Ovary (tissue), 3 donors: ENCODE data around the gene FAM124B.

Experiments used
- CTCF ChIP-seq, 3 donors: fragments of 450-650 bp in 2 of 3; fragments of 200-600 bp in 1 of 3; IDR thresholded peaks; one replicate each; pipeline versions ENCODE4 v1.5.1 to v1.8.0; 2016 to 2022; ENCODE audit warnings: antibody characterized with exemption in 3 of 3, mild to moderate bottlenecking in 1 of 3
- POLR2A ChIP-seq: fragments of 450-650 bp; IDR thresholded peaks from one replicate; pipeline ENCODE4 v1.6.1; 2017; ENCODE audit warnings: antibody characterized with exemption, mild to moderate bottlenecking, moderate library complexity
- donor health status: DM: no; HTN: no; CAD: no.

DNA sequence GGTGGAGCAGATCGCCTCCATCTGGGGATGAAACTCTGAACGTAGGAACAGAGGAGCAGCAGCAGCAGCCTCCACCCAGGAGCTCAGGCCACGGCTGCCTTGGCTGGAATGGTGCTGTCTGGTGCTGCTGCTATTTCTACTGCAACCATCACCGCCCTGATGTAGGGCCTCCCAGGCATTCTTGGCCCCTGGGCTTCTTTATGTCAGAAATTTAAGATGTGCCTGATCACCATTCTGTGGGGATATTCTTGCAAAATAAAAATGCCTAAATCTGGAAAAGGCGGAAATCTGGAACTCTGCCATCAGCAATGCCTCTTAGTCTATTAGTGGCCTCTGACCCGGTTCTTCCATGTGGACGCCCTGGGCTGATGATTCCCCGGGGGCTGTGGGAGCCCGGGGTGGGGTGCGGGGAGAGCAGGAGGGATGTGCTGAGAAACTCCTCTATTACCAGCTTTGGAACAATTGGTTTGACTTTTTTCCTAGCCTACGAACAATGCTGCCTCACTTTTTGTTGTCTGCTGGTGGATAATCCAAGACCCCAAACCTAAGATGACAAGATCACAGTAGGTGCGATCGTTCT lies 47.2 kb downstream of the FAM124B start:
- no peak for TF ChIP-seq POLR2A
- TF ChIP-seq CTCF (IDR thresholded peaks at IDR 0.05) = no peak
